ENCODE results near the gene SLC12A4. TPM values are rescaled to one million over a fixed set of nuclear protein-coding genes. Genes with fewer than 3 reads are reported as not detected.
"Not testable (repeated sequence)": the region's sequence is repeated elsewhere in the genome, so short reads cannot be mapped to it uniquely, and the experiment has no call there.

The SLC12A4 gene
- total RNA-seq (2014; rRNA removed), result 61.7 and 62.6 TPM in 2 replicates
- 68.6 TPM for polyA plus RNA-seq (2012)

- DNase-seq (ENCODE audit: low read depth), result peak; percentile 78
Measured at GRCh38 chr16:67968400-67969253, at the start of gene SLC12A4. SLC12A4 (minus strand) TSS chr16:67968637; CDS start chr16:67968553, 84 bp downstream.

- no peak for DNase-seq (ENCODE audit: low read depth)
Measured at GRCh38 chr16:68015681-68016080, 47.2 kb upstream of the SLC12A4 start, which contains the start of gene DPEP2NB. DPEP2NB (minus strand) TSS chr16:68015911; CDS start chr16:68015770, 141 bp downstream.

GRCh38 chr16:68013440-68013839, 45.0 kb upstream of the SLC12A4 start:
- no peak for DNase-seq (ENCODE audit: low read depth)

- DNase-seq (ENCODE audit: low read depth), result not testable (repeated sequence)
Measured at GRCh38 chr16:68009872-68010271, 41.4 kb upstream of the SLC12A4 start.

- no peak for DNase-seq (ENCODE audit: low read depth)
Measured at GRCh38 chr16:68009157-68009735, 40.8 kb upstream of the SLC12A4 start.

GRCh38 chr16:68005786-68006286, 37.4 kb upstream of the SLC12A4 start:
- no peak for DNase-seq (ENCODE audit: low read depth)

GRCh38 chr16:68005211-68005610, 36.8 kb upstream of the SLC12A4 start:
- no peak for DNase-seq (ENCODE audit: low read depth)

GRCh38 chr16:68003031-68003430, 34.6 kb upstream of the SLC12A4 start:
- DNase-seq (ENCODE audit: low read depth), result peak; percentile 62

GRCh38 chr16:68000450-68000849, 32.0 kb upstream of the SLC12A4 start:
- DNase-seq (ENCODE audit: low read depth), result no peak

GRCh38 chr16:67999985-68000384, 31.5 kb upstream of the SLC12A4 start:
- DNase-seq (ENCODE audit: low read depth), result no peak

GRCh38 chr16:67998779-67999688, 30.6 kb upstream of the SLC12A4 start, which contains the start of gene DPEP2:
DPEP2 (minus strand) TSS chr16:67999484; CDS start chr16:67993212, 6,272 bp downstream.
- DNase-seq (ENCODE audit: low read depth), result not testable (repeated sequence)

- not testable (repeated sequence) for DNase-seq (ENCODE audit: low read depth)
Measured at GRCh38 chr16:67998231-67998778, 29.9 kb upstream of the SLC12A4 start.

GRCh38 chr16:67996666-67997065, 28.2 kb upstream of the SLC12A4 start:
- DNase-seq (ENCODE audit: low read depth), result no peak

- DNase-seq (ENCODE audit: low read depth), result no peak
Measured at GRCh38 chr16:67995423-67995822, 27.0 kb upstream of the SLC12A4 start.

- DNase-seq (ENCODE audit: low read depth), result not testable (repeated sequence)
Measured at GRCh38 chr16:67994040-67994408, 25.6 kb upstream of the SLC12A4 start.

- peak; percentile 59 for DNase-seq (ENCODE audit: low read depth)
Measured at GRCh38 chr16:67993207-67994039, 25.0 kb upstream of the SLC12A4 start.

- no peak for DNase-seq (ENCODE audit: low read depth)
Measured at GRCh38 chr16:67992661-67993206, 24.3 kb upstream of the SLC12A4 start.

- DNase-seq (ENCODE audit: low read depth), result no peak
Measured at GRCh38 chr16:67990018-67990386, 21.6 kb upstream of the SLC12A4 start.

- DNase-seq (ENCODE audit: low read depth), result no peak
Measured at GRCh38 chr16:67989322-67990017, 21.0 kb upstream of the SLC12A4 start.
